Osteocyte (in vitro differentiated cells): ENCODE data around the gene CCDC194. TPM values are rescaled to one million over a fixed set of nuclear protein-coding genes. Genes with fewer than 3 reads are reported as not detected.
A peak's percentile ranks its signal among the peaks of the same experiment; 100 is the strongest.

Source experiments
- DNase-seq: peaks from one replicate; pipeline ENCODE4 v3.0.0; 2021; ENCODE audit warnings: mixed read lengths; ENCODE audit not compliant: unreplicated experiment; ENCODE audit errors: extremely low spot score
- H3K27ac Mint-ChIP-seq: one replicate; pipeline ENCODE4 v1.8.0; 2021; ENCODE audit warnings: mild to moderate bottlenecking, mixed read lengths; ENCODE audit not compliant: unreplicated experiment
- H3K27me3 Mint-ChIP-seq: one replicate; pipeline ENCODE4 v1.8.0; 2021; ENCODE audit warnings: mixed read lengths; ENCODE audit not compliant: unreplicated experiment
- H3K36me3 Mint-ChIP-seq: one replicate; pipeline ENCODE4 v1.8.0; 2021; ENCODE audit warnings: mixed read lengths; ENCODE audit not compliant: unreplicated experiment
- H3K4me1 Mint-ChIP-seq: one replicate; pipeline ENCODE4 v1.8.0; 2021; ENCODE audit warnings: mixed read lengths; ENCODE audit not compliant: unreplicated experiment
- H3K4me3 Mint-ChIP-seq: one replicate; pipeline ENCODE4 v1.8.0; 2021; ENCODE audit warnings: mild to moderate bottlenecking, moderate library complexity, mixed read lengths; ENCODE audit not compliant: unreplicated experiment
- H3K9me3 Mint-ChIP-seq: one replicate; pipeline ENCODE4 v1.8.0; 2021; ENCODE audit warnings: mixed read lengths; ENCODE audit not compliant: unreplicated experiment
- CTCF ChIP-seq: fragments of 200-600 bp; sonication (generic); IDR thresholded peaks from 2 replicates; pipeline ENCODE4 v1.5.0; 2021; ENCODE audit warnings: antibody characterized with exemption, mild to moderate bottlenecking, moderate library complexity
- total RNA-seq: library from RNA; stranded (reverse); gene quantifications from 2 replicates; pipeline ENCODE4 v1.2.1, GENCODE V29; 2021

Gene CCDC194
- total RNA-seq, 1 donor from 2014 or later = not detected

DNA sequence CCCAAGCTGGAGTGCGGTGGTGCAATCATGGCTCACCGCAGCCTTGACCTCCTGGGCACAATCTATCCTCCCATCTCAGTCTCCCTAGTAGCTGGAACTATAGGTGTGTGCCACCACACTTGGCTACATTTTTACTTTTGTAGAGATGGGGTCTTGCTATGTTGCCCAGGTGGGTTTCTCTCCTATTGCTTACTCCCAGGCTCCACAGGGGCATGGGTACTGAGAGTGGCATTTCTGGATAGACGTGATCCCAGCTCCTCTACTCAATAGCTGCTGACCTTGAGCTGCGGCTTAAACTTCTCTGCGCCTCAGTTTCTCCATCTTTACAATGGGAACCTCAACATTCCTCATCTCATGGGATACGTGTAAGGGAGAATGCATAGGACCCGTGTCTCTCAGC lies 37.4 kb upstream of the CCDC194 start:
- Mint-ChIP-seq H3K27me3 (no peaks in the 10 kb centered on the region), H3K4me1 (no peaks in the 10 kb centered on the region), H3K27ac (no peak overlapping the region), H3K36me3 (no peaks in the 10 kb centered on the region), H3K9me3 (no peaks in the 10 kb centered on the region), H3K4me3 (no peak overlapping the region)
- TF ChIP-seq CTCF = no peak
- no peak for DNase-seq

- Mint-ChIP-seq H3K4me3 (no peak overlapping the region), H3K4me1 (peaks cover 5% of the 10 kb centered on the region), H3K9me3 (no peaks in the 10 kb centered on the region), H3K27ac (no peak overlapping the region), H3K27me3 (no peaks in the 10 kb centered on the region), H3K36me3 (no peaks in the 10 kb centered on the region)
- no peak for DNase-seq
- TF ChIP-seq CTCF = no peak
Observed at GRCh38 chr19:17429641-17430113, 35.7 kb upstream of the CCDC194 start.

DNA sequence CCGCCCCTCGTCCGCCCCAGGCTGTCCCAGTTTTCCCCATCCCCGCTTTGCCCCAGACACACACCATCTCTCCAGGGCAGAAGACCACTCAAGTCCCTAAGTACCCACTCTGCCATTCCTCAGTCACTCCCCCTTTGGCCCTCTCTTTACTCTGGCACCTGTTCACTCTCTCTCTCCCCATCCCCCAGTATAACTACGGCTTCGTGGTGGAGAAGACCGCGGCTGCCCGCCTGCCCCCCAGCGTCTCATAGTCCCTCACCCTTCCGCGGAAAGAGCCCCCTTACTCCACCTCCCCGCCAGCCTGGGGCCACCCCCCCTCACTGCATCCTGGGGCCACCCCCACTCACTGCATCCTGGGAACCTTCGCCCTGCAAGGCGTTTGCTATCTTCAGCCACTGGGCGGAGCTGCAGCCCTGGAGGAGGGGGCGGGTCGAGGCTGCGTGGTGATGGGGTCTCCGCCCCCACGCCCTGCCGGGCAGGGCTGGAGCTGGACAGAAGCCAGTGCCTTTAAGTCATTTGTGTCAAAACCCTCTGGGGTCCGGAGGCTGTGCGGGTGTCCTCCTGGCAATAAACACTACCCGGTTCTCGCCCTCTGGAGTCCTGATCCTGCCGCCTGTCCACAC lies 30.9 kb upstream of the CCDC194 start:
- H3K4me1 Mint-ChIP-seq = peaks cover 13% of the 10 kb centered on the region
- TF ChIP-seq CTCF = peak; percentile 57
- DNase-seq = no peak
- no peak overlapping the region for H3K4me3 Mint-ChIP-seq
- H3K9me3 Mint-ChIP-seq = no peaks in the 10 kb centered on the region
- H3K27me3 Mint-ChIP-seq = no peaks in the 10 kb centered on the region
- H3K27ac Mint-ChIP-seq = no peak overlapping the region
- H3K36me3 Mint-ChIP-seq = peaks cover 3% of the 10 kb centered on the region

DNA sequence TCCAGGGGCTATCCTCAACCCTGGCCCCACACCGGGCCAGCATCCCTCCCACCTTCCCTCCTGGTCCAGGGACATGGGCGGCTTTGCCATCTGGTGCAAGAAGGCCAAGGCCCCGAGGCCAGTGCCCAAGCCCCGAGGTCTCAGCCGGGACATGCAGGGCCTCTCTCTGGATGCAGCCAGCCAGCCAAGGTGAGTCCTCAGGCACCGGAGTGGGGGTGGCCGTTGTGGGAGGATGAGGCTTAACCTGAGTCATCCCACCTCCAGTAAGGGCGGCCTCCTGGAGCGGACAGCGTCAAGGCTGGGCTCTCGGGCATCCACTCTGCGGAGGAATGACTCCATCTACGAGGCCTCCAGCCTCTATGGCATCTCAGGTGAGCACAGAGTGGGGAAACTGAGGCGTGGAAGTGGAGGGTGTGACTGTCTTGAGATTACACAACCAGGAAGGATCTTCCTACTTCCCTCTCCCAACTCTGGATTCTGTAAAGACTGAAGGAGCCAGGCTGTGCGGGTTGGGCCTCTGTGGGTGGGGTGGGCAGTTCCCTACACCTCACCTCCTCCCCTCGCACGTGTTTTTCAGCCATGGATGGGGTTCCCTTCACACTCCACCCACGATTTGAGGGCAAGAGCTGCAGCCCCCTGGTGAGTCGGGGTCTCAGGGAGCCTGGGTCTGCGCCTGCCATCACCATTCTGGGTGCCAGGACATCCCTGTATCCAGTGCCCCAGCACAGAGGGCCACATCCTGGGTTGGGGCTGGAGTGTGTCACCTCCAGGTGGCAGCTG lies 29.6 kb upstream of the CCDC194 start:
- TF ChIP-seq CTCF = no peak
- H3K4me1 Mint-ChIP-seq = peaks cover 21% of the 10 kb centered on the region
- H3K4me3 Mint-ChIP-seq = no peak overlapping the region
- peaks cover 3% of the 10 kb centered on the region for H3K36me3 Mint-ChIP-seq
- DNase-seq = no peak
- no peaks in the 10 kb centered on the region for H3K27me3 Mint-ChIP-seq
- H3K27ac Mint-ChIP-seq = no peak overlapping the region
- no peaks in the 10 kb centered on the region for H3K9me3 Mint-ChIP-seq

- H3K36me3 Mint-ChIP-seq = peaks cover 3% of the 10 kb centered on the region
- peaks cover 21% of the 10 kb centered on the region for H3K4me1 Mint-ChIP-seq
- no peak overlapping the region for H3K4me3 Mint-ChIP-seq
- no peak for DNase-seq
- no peak overlapping the region for H3K27ac Mint-ChIP-seq
- H3K27me3 Mint-ChIP-seq = peaks cover under 1% of the 10 kb centered on the region
- TF ChIP-seq CTCF = no peak
- H3K9me3 Mint-ChIP-seq = no peaks in the 10 kb centered on the region
Observed at GRCh38 chr19:17421942-17422341, 27.9 kb upstream of the CCDC194 start.
